Thyroid gland (tissue), 4 donors: ENCODE measurements around the gene ZNF112.

Source experiments
- CTCF ChIP-seq, 6 experiments: fragments of 200-600 bp in 3 of 6; fragments of 450-650 bp in 3 of 6; sonication (generic) in 3 of 6; IDR thresholded peaks; one replicate each; pipeline ENCODE4 v1.5.1; 2016 to 2019; ENCODE audit warnings: antibody characterized with exemption in 6 of 6, mild to moderate bottlenecking in 2 of 6, inconsistent platforms in 1 of 6, moderate library complexity in 1 of 6
- POLR2A ChIP-seq, 2 donors: fragments of 450-650 bp; IDR thresholded peaks; one replicate each; pipeline ENCODE4 v1.6.1; 2017; ENCODE audit warnings: antibody characterized with exemption in 2 of 2, mild to moderate bottlenecking in 2 of 2, moderate library complexity in 1 of 2

DNA sequence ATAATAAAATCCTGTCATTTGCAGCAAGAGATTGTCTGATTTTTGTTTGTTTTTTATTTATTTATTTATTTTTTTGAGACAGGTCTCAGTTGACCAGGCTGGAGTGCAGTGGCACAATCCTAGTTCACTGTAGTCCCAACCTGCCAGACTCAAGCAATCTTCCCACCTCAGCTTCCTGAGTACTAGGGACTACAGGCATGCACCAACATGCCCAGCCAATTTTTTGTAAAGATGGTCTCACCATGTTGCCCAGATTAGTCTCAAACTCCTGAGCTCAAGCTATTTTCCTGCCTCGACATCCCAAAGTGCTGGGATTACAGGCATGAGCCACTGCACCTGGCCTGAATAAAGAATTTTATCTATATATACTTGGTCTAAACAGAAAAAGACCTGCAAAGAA lies 79.1 kb downstream of the ZNF112 start:
- TF ChIP-seq POLR2A (IDR thresholded peaks at IDR 0.05) (no peak), CTCF (IDR thresholded peaks at IDR 0.05) (no peak)
